Neural progenitor cell (in vitro differentiated cells): Measurements from ENCODE around the gene PSMD8.

Source experiments
- EZH2 ChIP-seq: fragments of 200-600 bp; sonication (generic); IDR thresholded peaks from 2 replicates; pipeline ENCODE4 v1.6.1; 2017; ENCODE audit warnings: antibody characterized with exemption, mild to moderate bottlenecking, moderate library complexity
- TF ChIP-seq, protein P1 (sequence below): fragments of 200-600 bp; sonication (generic); IDR thresholded peaks from 2 replicates; pipeline ENCODE4 v1.5.1; 2017; ENCODE audit warnings: antibody characterized with exemption, mild to moderate bottlenecking

DNA sequence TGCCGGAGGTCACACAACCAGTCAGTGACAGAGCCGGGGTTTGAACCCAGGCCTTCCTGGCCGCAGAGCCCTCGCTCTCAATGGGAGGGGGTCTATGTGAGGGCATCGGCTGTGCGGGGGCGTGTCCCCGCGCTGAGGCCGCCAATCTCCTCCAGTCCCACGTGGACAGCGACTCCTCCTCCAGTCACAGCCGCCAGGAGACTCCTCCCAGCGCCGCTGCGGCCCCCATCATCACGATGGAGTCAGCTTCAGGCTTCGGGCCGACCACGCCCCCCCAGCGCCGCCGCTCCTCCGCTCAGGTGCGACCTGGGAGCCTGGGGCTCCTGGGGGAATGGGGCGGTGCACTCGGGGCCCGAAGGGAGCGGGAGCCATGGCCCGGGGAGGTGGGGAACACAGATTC, 20.1 kb downstream of the PSMD8 start:
- TF ChIP-seq, protein P1, sequence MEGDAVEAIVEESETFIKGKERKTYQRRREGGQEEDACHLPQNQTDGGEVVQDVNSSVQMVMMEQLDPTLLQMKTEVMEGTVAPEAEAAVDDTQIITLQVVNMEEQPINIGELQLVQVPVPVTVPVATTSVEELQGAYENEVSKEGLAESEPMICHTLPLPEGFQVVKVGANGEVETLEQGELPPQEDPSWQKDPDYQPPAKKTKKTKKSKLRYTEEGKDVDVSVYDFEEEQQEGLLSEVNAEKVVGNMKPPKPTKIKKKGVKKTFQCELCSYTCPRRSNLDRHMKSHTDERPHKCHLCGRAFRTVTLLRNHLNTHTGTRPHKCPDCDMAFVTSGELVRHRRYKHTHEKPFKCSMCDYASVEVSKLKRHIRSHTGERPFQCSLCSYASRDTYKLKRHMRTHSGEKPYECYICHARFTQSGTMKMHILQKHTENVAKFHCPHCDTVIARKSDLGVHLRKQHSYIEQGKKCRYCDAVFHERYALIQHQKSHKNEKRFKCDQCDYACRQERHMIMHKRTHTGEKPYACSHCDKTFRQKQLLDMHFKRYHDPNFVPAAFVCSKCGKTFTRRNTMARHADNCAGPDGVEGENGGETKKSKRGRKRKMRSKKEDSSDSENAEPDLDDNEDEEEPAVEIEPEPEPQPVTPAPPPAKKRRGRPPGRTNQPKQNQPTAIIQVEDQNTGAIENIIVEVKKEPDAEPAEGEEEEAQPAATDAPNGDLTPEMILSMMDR, result no peak
- TF ChIP-seq EZH2, result no peak
